HCT116 (cell line): ENCODE data around the gene KIFAP3.

ENCODE experiments used
- EZH2 ChIP-seq: fragments of 200-600 bp; sonication (generic); IDR thresholded peaks from 2 replicates; pipeline ENCODE4 v1.6.1; 2017; ENCODE audit warnings: antibody characterized with exemption, mixed run types
- FOSL1 ChIP-seq: IDR thresholded peaks from 2 replicates; pipeline ENCODE4 v1.6.1; 2012; ENCODE audit warnings: low read depth
- POLR2A ChIP-seq: IDR thresholded peaks from 2 replicates; pipeline ENCODE4 v1.7.0; 2011; ENCODE audit warnings: borderline replicate concordance; ENCODE audit not compliant: insufficient read depth, insufficient read length; ENCODE audit errors: extremely low read depth
- POLR2AphosphoS5 ChIP-seq: IDR thresholded peaks from 2 replicates; pipeline ENCODE4 v1.6.1; 2011; ENCODE audit warnings: mild to moderate bottlenecking, low read depth, low read length, moderate library complexity
- RAD21 ChIP-seq: IDR thresholded peaks from 2 replicates; pipeline ENCODE4 v1.6.1; 2012; ENCODE audit warnings: low read depth, mild to moderate bottlenecking
- SIN3A ChIP-seq: IDR thresholded peaks from 2 replicates; pipeline ENCODE4 v1.6.1; 2012; ENCODE audit warnings: low read depth
- YY1 ChIP-seq: IDR thresholded peaks from 2 replicates; pipeline ENCODE4 v1.6.1; 2011; ENCODE audit warnings: low read length, low read depth, moderate library complexity, mild to moderate bottlenecking; ENCODE audit not compliant: insufficient replicate concordance; ENCODE audit errors: extremely low read depth
- TF ChIP-seq, protein P1 (sequence below), 3 experiments: fragments of 200-600 bp in 1 of 3; sonication (generic) in 1 of 3; IDR thresholded peaks in 2 of 3; conservative IDR thresholded peaks in 1 of 3; 2 replicates each; pipeline ENCODE4 v1.5.1; 2012 to 2017; ENCODE audit warnings: low read depth in 2 of 3, low read length in 2 of 3, antibody characterized with exemption in 1 of 3, borderline replicate concordance in 1 of 3, control low read depth in 1 of 3, mild to moderate bottlenecking in 1 of 3, mixed read lengths in 1 of 3, mixed run types in 1 of 3, moderate library complexity in 1 of 3; ENCODE audit not compliant: insufficient read depth in 1 of 3
- TF ChIP-seq, protein P2 (sequence below): IDR thresholded peaks from 2 replicates; pipeline ENCODE4 v1.6.1; 2012
- TF ChIP-seq, protein P3 (sequence below): IDR thresholded peaks from 2 replicates; pipeline ENCODE4 v1.6.1; 2011; ENCODE audit warnings: mild to moderate bottlenecking, low read length, moderate library complexity; ENCODE audit not compliant: insufficient replicate concordance; ENCODE audit errors: extremely low read depth
- TF ChIP-seq, protein P4 (sequence below): IDR thresholded peaks from 2 replicates; pipeline ENCODE4 v1.6.1; 2012; ENCODE audit warnings: low read depth

DNA sequence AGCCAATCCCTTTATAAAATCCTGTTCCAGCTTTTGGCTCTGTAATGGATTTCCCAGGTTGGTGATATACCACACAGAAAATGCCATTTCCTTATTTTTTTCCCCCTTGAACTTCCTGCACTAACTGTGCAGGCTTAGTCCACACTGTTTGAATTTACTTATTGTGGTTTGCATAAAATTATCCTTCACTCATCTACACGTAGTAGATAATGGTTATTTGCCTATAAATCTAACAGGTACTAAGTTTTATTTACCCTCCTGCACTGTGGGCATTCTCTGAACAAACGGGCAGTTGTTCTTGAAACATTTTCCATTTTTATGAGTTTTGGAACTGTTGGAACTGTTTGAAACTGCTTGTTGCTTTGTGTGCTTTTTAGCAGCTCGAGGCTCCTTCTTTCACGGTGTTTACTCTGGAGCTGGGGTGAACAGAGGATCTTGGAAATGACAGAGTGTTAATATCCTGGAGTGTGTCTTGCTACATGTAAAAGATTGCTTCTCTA, 23.0 kb upstream of the KIFAP3 start:
- TF ChIP-seq, protein P1, sequence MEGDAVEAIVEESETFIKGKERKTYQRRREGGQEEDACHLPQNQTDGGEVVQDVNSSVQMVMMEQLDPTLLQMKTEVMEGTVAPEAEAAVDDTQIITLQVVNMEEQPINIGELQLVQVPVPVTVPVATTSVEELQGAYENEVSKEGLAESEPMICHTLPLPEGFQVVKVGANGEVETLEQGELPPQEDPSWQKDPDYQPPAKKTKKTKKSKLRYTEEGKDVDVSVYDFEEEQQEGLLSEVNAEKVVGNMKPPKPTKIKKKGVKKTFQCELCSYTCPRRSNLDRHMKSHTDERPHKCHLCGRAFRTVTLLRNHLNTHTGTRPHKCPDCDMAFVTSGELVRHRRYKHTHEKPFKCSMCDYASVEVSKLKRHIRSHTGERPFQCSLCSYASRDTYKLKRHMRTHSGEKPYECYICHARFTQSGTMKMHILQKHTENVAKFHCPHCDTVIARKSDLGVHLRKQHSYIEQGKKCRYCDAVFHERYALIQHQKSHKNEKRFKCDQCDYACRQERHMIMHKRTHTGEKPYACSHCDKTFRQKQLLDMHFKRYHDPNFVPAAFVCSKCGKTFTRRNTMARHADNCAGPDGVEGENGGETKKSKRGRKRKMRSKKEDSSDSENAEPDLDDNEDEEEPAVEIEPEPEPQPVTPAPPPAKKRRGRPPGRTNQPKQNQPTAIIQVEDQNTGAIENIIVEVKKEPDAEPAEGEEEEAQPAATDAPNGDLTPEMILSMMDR (IDR thresholded peaks at IDR 0.05 in 2 of 3, conservative IDR thresholded peaks at IDR 0.05 in 1 of 3; ENCODE audit: borderline replicate concordance in 1 of 3, insufficient read depth in 1 of 3, low read depth in 2 of 3, low read length in 2 of 3) = no peak
- TF ChIP-seq FOSL1 (no peak), RAD21 (no peak), SIN3A (no peak), EZH2 (no peak), POLR2AphosphoS5 (no peak), POLR2A (no peak), YY1 (no peak)
- TF ChIP-seq, protein P2, sequence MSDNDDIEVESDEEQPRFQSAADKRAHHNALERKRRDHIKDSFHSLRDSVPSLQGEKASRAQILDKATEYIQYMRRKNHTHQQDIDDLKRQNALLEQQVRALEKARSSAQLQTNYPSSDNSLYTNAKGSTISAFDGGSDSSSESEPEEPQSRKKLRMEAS = no peak
- TF ChIP-seq, protein P3, sequence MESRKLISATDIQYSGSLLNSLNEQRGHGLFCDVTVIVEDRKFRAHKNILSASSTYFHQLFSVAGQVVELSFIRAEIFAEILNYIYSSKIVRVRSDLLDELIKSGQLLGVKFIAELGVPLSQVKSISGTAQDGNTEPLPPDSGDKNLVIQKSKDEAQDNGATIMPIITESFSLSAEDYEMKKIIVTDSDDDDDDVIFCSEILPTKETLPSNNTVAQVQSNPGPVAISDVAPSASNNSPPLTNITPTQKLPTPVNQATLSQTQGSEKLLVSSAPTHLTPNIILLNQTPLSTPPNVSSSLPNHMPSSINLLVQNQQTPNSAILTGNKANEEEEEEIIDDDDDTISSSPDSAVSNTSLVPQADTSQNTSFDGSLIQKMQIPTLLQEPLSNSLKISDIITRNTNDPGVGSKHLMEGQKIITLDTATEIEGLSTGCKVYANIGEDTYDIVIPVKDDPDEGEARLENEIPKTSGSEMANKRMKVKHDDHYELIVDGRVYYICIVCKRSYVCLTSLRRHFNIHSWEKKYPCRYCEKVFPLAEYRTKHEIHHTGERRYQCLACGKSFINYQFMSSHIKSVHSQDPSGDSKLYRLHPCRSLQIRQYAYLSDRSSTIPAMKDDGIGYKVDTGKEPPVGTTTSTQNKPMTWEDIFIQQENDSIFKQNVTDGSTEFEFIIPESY = no peak
- TF ChIP-seq, protein P4, sequence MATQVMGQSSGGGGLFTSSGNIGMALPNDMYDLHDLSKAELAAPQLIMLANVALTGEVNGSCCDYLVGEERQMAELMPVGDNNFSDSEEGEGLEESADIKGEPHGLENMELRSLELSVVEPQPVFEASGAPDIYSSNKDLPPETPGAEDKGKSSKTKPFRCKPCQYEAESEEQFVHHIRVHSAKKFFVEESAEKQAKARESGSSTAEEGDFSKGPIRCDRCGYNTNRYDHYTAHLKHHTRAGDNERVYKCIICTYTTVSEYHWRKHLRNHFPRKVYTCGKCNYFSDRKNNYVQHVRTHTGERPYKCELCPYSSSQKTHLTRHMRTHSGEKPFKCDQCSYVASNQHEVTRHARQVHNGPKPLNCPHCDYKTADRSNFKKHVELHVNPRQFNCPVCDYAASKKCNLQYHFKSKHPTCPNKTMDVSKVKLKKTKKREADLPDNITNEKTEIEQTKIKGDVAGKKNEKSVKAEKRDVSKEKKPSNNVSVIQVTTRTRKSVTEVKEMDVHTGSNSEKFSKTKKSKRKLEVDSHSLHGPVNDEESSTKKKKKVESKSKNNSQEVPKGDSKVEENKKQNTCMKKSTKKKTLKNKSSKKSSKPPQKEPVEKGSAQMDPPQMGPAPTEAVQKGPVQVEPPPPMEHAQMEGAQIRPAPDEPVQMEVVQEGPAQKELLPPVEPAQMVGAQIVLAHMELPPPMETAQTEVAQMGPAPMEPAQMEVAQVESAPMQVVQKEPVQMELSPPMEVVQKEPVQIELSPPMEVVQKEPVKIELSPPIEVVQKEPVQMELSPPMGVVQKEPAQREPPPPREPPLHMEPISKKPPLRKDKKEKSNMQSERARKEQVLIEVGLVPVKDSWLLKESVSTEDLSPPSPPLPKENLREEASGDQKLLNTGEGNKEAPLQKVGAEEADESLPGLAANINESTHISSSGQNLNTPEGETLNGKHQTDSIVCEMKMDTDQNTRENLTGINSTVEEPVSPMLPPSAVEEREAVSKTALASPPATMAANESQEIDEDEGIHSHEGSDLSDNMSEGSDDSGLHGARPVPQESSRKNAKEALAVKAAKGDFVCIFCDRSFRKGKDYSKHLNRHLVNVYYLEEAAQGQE = no peak
